BE2C (cell line): ENCODE results near the gene RTL3. TPM values are rescaled to one million over a fixed set of nuclear protein-coding genes. Genes with fewer than 3 reads are reported as not detected.

Experiments used
- DNase-seq: peaks from one replicate; pipeline ENCODE4 v3.0.0-alpha.2; 2020
- H3K27me3 ChIP-seq: fragments of 250-450 bp; sonication (Bioruptor Pico); 2 replicates; pipeline ENCODE4 v1.5.1; 2020; ENCODE audit warnings: mild to moderate bottlenecking
- H3K36me3 ChIP-seq: fragments of 250-450 bp; sonication (Bioruptor Pico); 2 replicates; pipeline ENCODE4 v1.5.1; 2020; ENCODE audit warnings: mild to moderate bottlenecking
- H3K4me1 ChIP-seq: fragments of 250-450 bp; sonication (Bioruptor Pico); 2 replicates; pipeline ENCODE4 v1.5.1; 2020
- H3K4me3 ChIP-seq: 2 replicates; pipeline ENCODE4 v1.5.1; 2011; ENCODE audit warnings: low read depth, low read length
- H3K9me3 ChIP-seq: fragments of 250-450 bp; sonication (Bioruptor Pico); 2 replicates; pipeline ENCODE4 v1.5.1; 2020
- polyA plus RNA-seq: library from polyadenylated mRNA; unstranded; fragments of >200 nt; gene quantifications from one replicate; pipeline ENCODE4 v1.2.1, GENCODE V29; 2012; ENCODE audit warnings: low read depth, missing spikeins; ENCODE audit not compliant: insufficient read length, insufficient read depth
- TF ChIP-seq, protein P1 (sequence below): IDR thresholded peaks from 2 replicates; pipeline ENCODE4 v1.5.1; 2012; ENCODE audit warnings: mild to moderate bottlenecking, low read depth, low read length

The RTL3 gene, protein sequence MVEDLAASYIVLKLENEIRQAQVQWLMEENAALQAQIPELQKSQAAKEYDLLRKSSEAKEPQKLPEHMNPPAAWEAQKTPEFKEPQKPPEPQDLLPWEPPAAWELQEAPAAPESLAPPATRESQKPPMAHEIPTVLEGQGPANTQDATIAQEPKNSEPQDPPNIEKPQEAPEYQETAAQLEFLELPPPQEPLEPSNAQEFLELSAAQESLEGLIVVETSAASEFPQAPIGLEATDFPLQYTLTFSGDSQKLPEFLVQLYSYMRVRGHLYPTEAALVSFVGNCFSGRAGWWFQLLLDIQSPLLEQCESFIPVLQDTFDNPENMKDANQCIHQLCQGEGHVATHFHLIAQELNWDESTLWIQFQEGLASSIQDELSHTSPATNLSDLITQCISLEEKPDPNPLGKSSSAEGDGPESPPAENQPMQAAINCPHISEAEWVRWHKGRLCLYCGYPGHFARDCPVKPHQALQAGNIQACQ
- not detected for polyA plus RNA-seq

DNA sequence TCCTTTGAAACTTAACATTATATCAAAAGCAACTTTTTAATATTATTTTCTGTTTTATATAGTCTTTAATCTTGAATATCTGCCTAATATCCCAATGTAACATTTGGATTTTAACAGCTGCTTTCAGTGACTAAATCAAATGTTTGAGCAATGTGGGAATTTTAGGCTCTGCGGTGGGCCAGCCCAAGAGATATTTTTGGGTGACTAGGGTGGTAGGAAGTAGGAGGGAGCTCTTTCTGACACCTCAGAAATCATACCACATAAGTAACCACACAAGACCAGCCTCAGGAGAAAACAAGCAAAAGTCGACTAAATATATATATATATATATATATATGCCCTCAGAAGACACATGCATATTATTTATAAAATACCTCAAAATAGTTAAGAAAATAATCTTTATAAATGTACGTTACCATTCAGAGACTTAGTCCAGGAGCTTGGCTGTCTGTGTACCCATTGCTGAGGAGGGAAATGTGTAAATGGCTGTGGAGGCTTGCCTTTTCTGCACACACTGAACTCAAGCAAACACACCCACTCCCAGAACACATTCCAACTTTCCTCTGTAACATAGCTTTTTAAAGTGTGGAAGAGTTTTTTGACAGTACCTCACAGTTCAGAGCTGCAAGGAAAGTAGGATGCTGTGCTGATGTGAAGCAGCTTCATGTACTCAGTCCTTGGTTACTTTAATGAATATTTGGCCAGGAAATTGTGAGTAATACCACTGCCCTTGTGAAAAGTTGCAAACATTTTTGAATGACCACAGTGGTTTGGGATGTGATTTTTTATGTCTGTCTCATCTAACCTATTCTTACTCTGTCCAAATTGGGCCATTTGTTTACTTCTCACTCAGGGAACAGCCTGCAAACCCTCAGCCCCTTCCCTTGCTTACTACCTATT is at the start of gene RTL3:
RTL3 (minus strand) TSS at position 484 of the 900 bp plus-strand sequence. CDS start 908 bp downstream, outside the sequence.
- Histone ChIP-seq H3K4me1 (no peaks in the 10 kb centered on the region), H3K4me3 (no peak within 1 kb of the TSS), H3K27me3 (no peaks in the 10 kb centered on the region), H3K9me3 (no peaks in the 10 kb centered on the region), H3K36me3 (no peaks in the 10 kb centered on the region)
- DNase-seq, result no peak
- TF ChIP-seq, protein P1, sequence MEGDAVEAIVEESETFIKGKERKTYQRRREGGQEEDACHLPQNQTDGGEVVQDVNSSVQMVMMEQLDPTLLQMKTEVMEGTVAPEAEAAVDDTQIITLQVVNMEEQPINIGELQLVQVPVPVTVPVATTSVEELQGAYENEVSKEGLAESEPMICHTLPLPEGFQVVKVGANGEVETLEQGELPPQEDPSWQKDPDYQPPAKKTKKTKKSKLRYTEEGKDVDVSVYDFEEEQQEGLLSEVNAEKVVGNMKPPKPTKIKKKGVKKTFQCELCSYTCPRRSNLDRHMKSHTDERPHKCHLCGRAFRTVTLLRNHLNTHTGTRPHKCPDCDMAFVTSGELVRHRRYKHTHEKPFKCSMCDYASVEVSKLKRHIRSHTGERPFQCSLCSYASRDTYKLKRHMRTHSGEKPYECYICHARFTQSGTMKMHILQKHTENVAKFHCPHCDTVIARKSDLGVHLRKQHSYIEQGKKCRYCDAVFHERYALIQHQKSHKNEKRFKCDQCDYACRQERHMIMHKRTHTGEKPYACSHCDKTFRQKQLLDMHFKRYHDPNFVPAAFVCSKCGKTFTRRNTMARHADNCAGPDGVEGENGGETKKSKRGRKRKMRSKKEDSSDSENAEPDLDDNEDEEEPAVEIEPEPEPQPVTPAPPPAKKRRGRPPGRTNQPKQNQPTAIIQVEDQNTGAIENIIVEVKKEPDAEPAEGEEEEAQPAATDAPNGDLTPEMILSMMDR, result no peak

DNA sequence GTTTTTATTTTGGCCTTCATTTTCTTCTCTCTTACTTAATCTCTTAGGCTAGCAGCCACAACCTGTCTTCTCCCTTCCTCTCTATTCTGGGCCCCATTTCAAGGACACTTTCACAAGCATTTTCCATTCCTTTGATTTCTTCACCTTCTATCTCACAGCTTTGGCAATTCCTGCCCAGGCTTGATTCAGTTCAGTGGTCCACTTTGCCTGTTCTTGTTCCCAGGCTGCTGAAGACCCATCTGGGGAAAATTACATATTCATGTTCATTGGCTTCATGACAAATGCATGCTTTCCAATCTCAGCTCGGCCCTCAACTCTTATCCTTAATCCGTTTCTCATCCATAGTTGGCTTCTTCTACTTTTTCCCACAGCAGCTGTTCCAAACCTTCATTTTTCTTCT is 49.7 kb upstream of the RTL3 start:
- Histone ChIP-seq H3K27me3 (no peaks in the 10 kb centered on the region), H3K36me3 (no peaks in the 10 kb centered on the region), H3K4me3 (no peak overlapping the region), H3K9me3 (no peaks in the 10 kb centered on the region), H3K4me1 (no peaks in the 10 kb centered on the region)
- DNase-seq, result no peak
- TF ChIP-seq, protein P1, result no peak

DNA sequence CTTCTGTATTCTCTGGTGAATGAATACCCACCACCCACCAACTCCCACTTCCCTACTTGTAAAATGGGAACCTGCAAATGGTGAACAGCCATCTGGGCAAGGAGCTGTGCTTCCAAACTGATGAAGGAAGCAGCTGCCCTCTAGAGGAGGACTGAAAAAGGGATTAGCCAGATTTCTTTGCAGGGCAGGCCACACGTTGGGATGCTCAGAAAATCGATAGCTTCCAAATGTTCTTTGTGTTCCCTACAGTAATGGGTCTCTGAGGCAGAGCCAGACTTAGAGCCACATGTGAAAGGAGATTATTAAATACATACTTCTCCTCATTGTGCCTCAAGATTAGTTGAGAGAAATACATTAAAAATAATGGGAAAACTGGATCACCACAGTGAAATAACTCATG is 49.1 kb upstream of the RTL3 start:
- Histone ChIP-seq H3K27me3 (no peaks in the 10 kb centered on the region), H3K4me3 (no peak overlapping the region), H3K4me1 (no peaks in the 10 kb centered on the region), H3K36me3 (no peaks in the 10 kb centered on the region), H3K9me3 (no peaks in the 10 kb centered on the region)
- TF ChIP-seq, protein P1, result 0 out of 2 replicates have a peak, but pooled peaks have one; percentile 4
- DNase-seq, result no peak

DNA sequence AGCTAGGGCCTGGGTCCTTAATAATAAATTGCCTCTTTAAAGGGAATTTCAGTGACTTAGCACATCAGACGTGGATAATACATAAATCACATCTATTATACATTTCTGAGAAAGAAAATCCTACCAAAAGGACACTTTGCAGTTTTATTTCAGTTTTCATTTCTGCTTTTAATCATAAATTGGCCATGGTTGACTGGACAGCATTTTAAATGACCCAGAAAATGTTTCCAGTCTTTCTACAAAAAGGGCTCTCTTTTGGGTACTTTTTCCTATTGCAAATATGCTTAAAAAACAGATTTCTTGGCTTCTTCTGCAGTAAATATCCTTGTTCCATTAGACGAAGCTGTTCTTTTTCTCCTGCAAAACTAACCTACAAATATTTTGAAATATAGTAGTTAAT is 46.9 kb upstream of the RTL3 start:
- no peaks in the 10 kb centered on the region for H3K27me3 ChIP-seq
- H3K4me3 ChIP-seq, result no peak overlapping the region
- TF ChIP-seq, protein P1, result no peak
- DNase-seq, result no peak
- no peaks in the 10 kb centered on the region for H3K36me3 ChIP-seq
- no peaks in the 10 kb centered on the region for H3K9me3 ChIP-seq
- no peaks in the 10 kb centered on the region for H3K4me1 ChIP-seq

DNA sequence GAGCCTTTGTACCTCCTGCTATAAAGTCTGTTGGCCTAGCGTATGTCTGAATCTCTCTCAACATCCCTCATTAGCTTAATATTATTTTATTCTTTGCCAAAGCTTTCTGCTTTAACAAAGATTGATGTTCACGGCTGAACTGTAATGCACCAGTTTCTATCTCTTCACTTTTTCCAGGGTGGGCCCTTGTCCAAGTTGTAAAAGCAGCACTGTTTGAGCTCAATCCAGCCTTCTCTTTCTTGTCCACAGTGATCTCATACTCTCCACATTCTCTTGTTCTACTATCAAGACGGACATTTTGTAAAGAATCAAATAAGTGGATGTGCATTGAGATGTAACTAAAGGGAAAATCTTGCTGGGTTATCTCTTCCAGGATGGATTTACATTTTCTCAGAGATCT is 34.4 kb upstream of the RTL3 start:
- no peaks in the 10 kb centered on the region for H3K4me1 ChIP-seq
- H3K36me3 ChIP-seq, result no peaks in the 10 kb centered on the region
- no peaks in the 10 kb centered on the region for H3K9me3 ChIP-seq
- no peak overlapping the region for H3K4me3 ChIP-seq
- H3K27me3 ChIP-seq, result no peaks in the 10 kb centered on the region
- TF ChIP-seq, protein P1, result no peak
- no peak for DNase-seq
